SK-N-SH (cell line): ENCODE data around the gene ARHGAP8. TPM values are rescaled to one million over a fixed set of nuclear protein-coding genes. Genes with fewer than 3 reads are reported as not detected.

Experiments used
- CTCF ChIA-PET: fragments of 300-600, 350-600 bp; formaldehyde crosslinking; extraction: SDS; loops from one replicate; lab custom pipeline; 2021; lab: Yijun Ruan, JAX
- POLR2A ChIA-PET: fragments of 350-600 bp; sonication (Branson Sonifier 250); formaldehyde crosslinking; extraction: SDS; loops from one replicate; lab custom pipeline; 2020; ENCODE audit warnings: antibody characterized with exemption, inconsistent platforms; lab: Yijun Ruan, JAX
- DNase-seq: peaks from one replicate; pipeline ENCODE4 v3.0.0; 2012
- H2AFZ ChIP-seq: fragments of 200-600 bp; sonication (generic); 2 replicates; pipeline ENCODE4 v1.8.1; 2016; ENCODE audit warnings: antibody characterized with exemption, mild to moderate bottlenecking, low read depth
- H3F3A ChIP-seq: fragments of 200-600 bp; sonication (generic); replicated peaks from 2 replicates; pipeline ENCODE3; 2016; ENCODE audit warnings: antibody characterized with exemption, mild to moderate bottlenecking; ENCODE audit not compliant: insufficient read depth
- H3K27ac ChIP-seq, 2 experiments: fragments of 200-500 bp in 1 of 2; fragments of 200-600 bp in 1 of 2; sonication (Bioruptor generic) in 1 of 2; sonication (generic), shearing (Covaris generic) in 1 of 2; 2 replicates each; pipeline versions ENCODE4 v1.5.1 to v1.6.1; 2014 to 2016; ENCODE audit warnings: low read depth in 2 of 2, inconsistent platforms in 1 of 2, low read length in 1 of 2, mild to moderate bottlenecking in 1 of 2, mixed read lengths in 1 of 2
- H3K27me3 ChIP-seq: fragments of 200-600 bp; sonication (generic), shearing (Covaris generic); 2 replicates; pipeline ENCODE4 v1.6.1; 2016; ENCODE audit warnings: mixed run types; ENCODE audit not compliant: insufficient read depth
- H3K36me3 ChIP-seq, 2 experiments: fragments of 200-500 bp in 1 of 2; fragments of 200-600 bp in 1 of 2; sonication (Bioruptor generic) in 1 of 2; sonication (generic) in 1 of 2; replicated peaks in 1 of 2; 2 replicates each; pipeline versions ENCODE3 to v1.5.1; 2014 to 2016; ENCODE audit warnings: low read length in 1 of 2, mild to moderate bottlenecking in 1 of 2; ENCODE audit not compliant: insufficient read depth in 2 of 2, control insufficient read depth in 1 of 2
- H3K4me1 ChIP-seq, 2 experiments: fragments of 200-500 bp in 1 of 2; fragments of 200-600 bp in 1 of 2; sonication (Bioruptor generic) in 1 of 2; sonication (generic), shearing (Covaris generic) in 1 of 2; 2 replicates each; pipeline versions ENCODE4 v1.5.1 to v1.6.1; 2014 to 2016; ENCODE audit warnings: low read depth in 1 of 2, low read length in 1 of 2, mixed run types in 1 of 2; ENCODE audit not compliant: insufficient read depth in 2 of 2, control insufficient read depth in 1 of 2
- H3K4me2 ChIP-seq: fragments of 200-600 bp; sonication (generic), shearing (Covaris generic); 2 replicates; pipeline ENCODE4 v1.6.1; 2017; ENCODE audit warnings: mixed run types
- H3K4me3 ChIP-seq, 2 experiments: fragments of 200-500 bp in 1 of 2; fragments of 200-600 bp in 1 of 2; sonication (Bioruptor generic) in 1 of 2; sonication (generic), shearing (Covaris generic) in 1 of 2; 2 replicates each; pipeline versions ENCODE4 v1.5.1 to v1.8.1; 2014 to 2016; ENCODE audit warnings: low read depth in 2 of 2, inconsistent platforms in 1 of 2, low read length in 1 of 2, mild to moderate bottlenecking in 1 of 2, mixed read lengths in 1 of 2, moderate library complexity in 1 of 2
- H3K79me2 ChIP-seq: fragments of 200-600 bp; sonication (generic); 2 replicates; pipeline ENCODE4 v1.8.1; 2017; ENCODE audit warnings: mild to moderate bottlenecking; ENCODE audit not compliant: insufficient read depth
- H3K9ac ChIP-seq: fragments of 200-600 bp; sonication (generic); 2 replicates; pipeline ENCODE4 v1.6.1; 2017; ENCODE audit warnings: mixed run types
- H3K9me2 ChIP-seq: fragments of 200-600 bp; sonication (generic); 2 replicates; pipeline ENCODE4 v1.6.1; 2017; ENCODE audit warnings: mixed run types
- H3K9me3 ChIP-seq: fragments of 200-600 bp; sonication (generic); 2 replicates; pipeline ENCODE4 v1.6.1; 2017; ENCODE audit warnings: mixed run types, mild to moderate bottlenecking, moderate library complexity
- H4K20me1 ChIP-seq: fragments of 200-600 bp; sonication (generic); 2 replicates; pipeline ENCODE4 v1.6.1; 2017; ENCODE audit warnings: mild to moderate bottlenecking, mixed run types; ENCODE audit not compliant: insufficient read depth
- CTCF ChIP-seq: fragments of 200-600 bp; sonication (generic); IDR thresholded peaks from 2 replicates; pipeline ENCODE4 v1.6.1; 2017; ENCODE audit warnings: antibody characterized with exemption, mild to moderate bottlenecking, moderate library complexity
- EP300 ChIP-seq, 2 experiments: IDR thresholded peaks; 2 replicates each; pipeline versions ENCODE4 v1.4.0 to v1.6.1; 2012; ENCODE audit warnings: borderline replicate concordance in 1 of 2, low read depth in 1 of 2, low read length in 1 of 2
- EZH2phosphoT487 ChIP-seq: fragments of 200-600 bp; sonication (generic); IDR thresholded peaks from 2 replicates; pipeline ENCODE4 v1.6.1; 2017; ENCODE audit warnings: low read depth, mixed run types, mild to moderate bottlenecking, antibody characterized with exemption, moderate library complexity, borderline replicate concordance
- FOSL2 ChIP-seq: IDR thresholded peaks from 2 replicates; pipeline ENCODE4 v1.4.0; 2012; ENCODE audit warnings: low read depth, mild to moderate bottlenecking, moderate library complexity, borderline replicate concordance
- FOXJ3 ChIP-seq: sonication (generic); formaldehyde crosslinking; IDR thresholded peaks from 2 replicates; pipeline ENCODE4 v1.5.1; 2020; ENCODE audit warnings: mild to moderate bottlenecking, missing genetic modification reagents
- GABPA ChIP-seq: IDR thresholded peaks from 2 replicates; pipeline ENCODE4 v1.4.0; 2012; ENCODE audit warnings: low read depth, mild to moderate bottlenecking
- GATA2 ChIP-seq: sonication (generic); formaldehyde crosslinking; IDR thresholded peaks from 2 replicates; pipeline ENCODE4 v1.5.0; 2020; ENCODE audit warnings: mild to moderate bottlenecking, missing genetic modification reagents
- IRF3 ChIP-seq: fragments of 150-350 bp; IDR thresholded peaks from 2 replicates; pipeline ENCODE4 v1.6.1; 2016; ENCODE audit warnings: mild to moderate bottlenecking, low read depth, low read length
- JUND ChIP-seq: IDR thresholded peaks from 2 replicates; pipeline ENCODE4 v1.4.0; 2012
- MAX ChIP-seq: IDR thresholded peaks from 2 replicates; pipeline ENCODE4 v1.4.0; 2012; ENCODE audit warnings: low read depth
- MEF2A ChIP-seq: IDR thresholded peaks from 2 replicates; pipeline ENCODE4 v1.4.0; 2012; ENCODE audit warnings: low read depth, borderline replicate concordance
- NRF1 ChIP-seq: IDR thresholded peaks from 2 replicates; pipeline ENCODE4 v1.6.1; 2012; ENCODE audit warnings: low read depth, mild to moderate bottlenecking, low read length
- PBX3 ChIP-seq: IDR thresholded peaks from 2 replicates; pipeline ENCODE4; 2012
- POLR2AphosphoS5 ChIP-seq: IDR thresholded peaks from 2 replicates; pipeline ENCODE4 v1.6.1; 2012; ENCODE audit warnings: low read depth, low read length
- RFX5 ChIP-seq: IDR thresholded peaks from 2 replicates; pipeline ENCODE4 v1.6.1; 2012; ENCODE audit warnings: mild to moderate bottlenecking, improper control_type of control experiment, low read length
- RXRA ChIP-seq: IDR thresholded peaks from 2 replicates; pipeline ENCODE4 v1.4.0; 2012; ENCODE audit warnings: low read depth, mild to moderate bottlenecking, borderline replicate concordance
- SIN3A ChIP-seq: IDR thresholded peaks from 2 replicates; pipeline ENCODE4 v1.6.1; 2012; ENCODE audit warnings: low read depth, mild to moderate bottlenecking, low read length, moderate library complexity, borderline replicate concordance
- TCF12 ChIP-seq: IDR thresholded peaks from 2 replicates; pipeline ENCODE4 v1.4.0; 2012
- TEAD4 ChIP-seq: IDR thresholded peaks from 2 replicates; pipeline ENCODE4 v1.4.0; 2012; ENCODE audit warnings: mild to moderate bottlenecking, borderline replicate concordance; ENCODE audit not compliant: insufficient read depth
- USF1 ChIP-seq: IDR thresholded peaks from 2 replicates; pipeline ENCODE4 v1.4.0; 2012; ENCODE audit warnings: low read depth, borderline replicate concordance
- WGBS: methylation state at CpG from one replicate; pipeline ENCODE4 v1.1.6; 2017; ENCODE audit warnings: low lambda C conversion rate; 5-methylcytosine and 5-hydroxymethylcytosine counted together
- polyA plus RNA-seq, 3 experiments: library from polyadenylated mRNA; depleted of rRNA; stranded (reverse); fragments of >200 nt; gene quantifications; 2 replicates each; pipeline ENCODE4 v1.2.3, GENCODE V29; 2012

ARHGAP8 gene
- polyA plus RNA-seq, 1 of the 3 experiments (the other 2 are of a cell fraction), result 0.08 TPM

GRCh38 chr22:44894782-44895181 lies 142.4 kb downstream of the ARHGAP8 start:
- Histone ChIP-seq H3F3A (no peaks in the 10 kb centered on the region), H3K27me3 (no peaks in the 10 kb centered on the region), H2AFZ (no peak overlapping the region), H3K9me2 (no peaks in the 10 kb centered on the region), H3K79me2 (no peaks in the 10 kb centered on the region), H3K36me3 (no peaks in the 10 kb centered on the region), H3K9me3 (no peaks in the 10 kb centered on the region), H3K9ac (no peak overlapping the region), H3K4me2 (no peak overlapping the region), H4K20me1 (no peaks in the 10 kb centered on the region), H3K4me1 (no peaks in the 10 kb centered on the region), H3K4me3 (no peak overlapping the region), H3K27ac (no peak overlapping the region)
- CTCF ChIA-PET, result no interaction called here
- WGBS, result 37% methylated on average over 6 of the region's 14 CpGs
- POLR2A ChIA-PET, result no interaction called here
- no peak for DNase-seq
- TF ChIP-seq FOXJ3 (CRISPR knock-in tag) (no peak), USF1 (no peak), IRF3 (no peak), EZH2phosphoT487 (no peak), CTCF (no peak), RXRA (no peak), TEAD4 (no peak), EP300 (IDR thresholded peaks at IDR 0.05; ENCODE audit: borderline replicate concordance in 1 of 2, low read depth in 1 of 2, low read length in 1 of 2) (no peak), RFX5 (no peak), JUND (no peak), TCF12 (no peak), GATA2 (CRISPR knock-in tag) (no peak), GABPA (no peak)

- Histone ChIP-seq H3K79me2 (no peaks in the 10 kb centered on the region), H2AFZ (no peak overlapping the region), H3K36me3 (no peaks in the 10 kb centered on the region), H3K27ac (no peak overlapping the region), H3K4me2 (no peak overlapping the region), H3K27me3 (no peaks in the 10 kb centered on the region), H4K20me1 (no peaks in the 10 kb centered on the region), H3K9ac (no peak overlapping the region), H3K4me3 (no peak overlapping the region), H3K9me2 (no peaks in the 10 kb centered on the region), H3F3A (no peaks in the 10 kb centered on the region), H3K9me3 (no peaks in the 10 kb centered on the region), H3K4me1 (no peaks in the 10 kb centered on the region)
- ChIA-PET CTCF (no interaction called here), POLR2A (no interaction called here)
- DNase-seq, result no peak
- WGBS, result 51% methylated on average over 13 of the region's 23 CpGs
- TF ChIP-seq GATA2 (CRISPR knock-in tag) (no peak), POLR2AphosphoS5 (no peak), FOSL2 (no peak), SIN3A (no peak), TEAD4 (no peak), MEF2A (no peak), NRF1 (no peak), PBX3 (no peak), MAX (no peak)
Measured at GRCh38 chr22:44895296-44896055, 143.1 kb downstream of the ARHGAP8 start.
